Stimulated activated CD8-positive, alpha-beta memory T cell treated with anti-CD3 and anti-CD28 coated beads, Interleukin-15, amount 100 ng/mL, for 4 hours (primary cell): Measurements from ENCODE around the gene TLX1.

Experiments used
- DNase-seq, 2 donors: peaks; one replicate each; pipeline ENCODE4 v3.0.0-alpha.2; 2020; ENCODE audit warnings: low read depth in 2 of 2

Gene TLX1

DNA sequence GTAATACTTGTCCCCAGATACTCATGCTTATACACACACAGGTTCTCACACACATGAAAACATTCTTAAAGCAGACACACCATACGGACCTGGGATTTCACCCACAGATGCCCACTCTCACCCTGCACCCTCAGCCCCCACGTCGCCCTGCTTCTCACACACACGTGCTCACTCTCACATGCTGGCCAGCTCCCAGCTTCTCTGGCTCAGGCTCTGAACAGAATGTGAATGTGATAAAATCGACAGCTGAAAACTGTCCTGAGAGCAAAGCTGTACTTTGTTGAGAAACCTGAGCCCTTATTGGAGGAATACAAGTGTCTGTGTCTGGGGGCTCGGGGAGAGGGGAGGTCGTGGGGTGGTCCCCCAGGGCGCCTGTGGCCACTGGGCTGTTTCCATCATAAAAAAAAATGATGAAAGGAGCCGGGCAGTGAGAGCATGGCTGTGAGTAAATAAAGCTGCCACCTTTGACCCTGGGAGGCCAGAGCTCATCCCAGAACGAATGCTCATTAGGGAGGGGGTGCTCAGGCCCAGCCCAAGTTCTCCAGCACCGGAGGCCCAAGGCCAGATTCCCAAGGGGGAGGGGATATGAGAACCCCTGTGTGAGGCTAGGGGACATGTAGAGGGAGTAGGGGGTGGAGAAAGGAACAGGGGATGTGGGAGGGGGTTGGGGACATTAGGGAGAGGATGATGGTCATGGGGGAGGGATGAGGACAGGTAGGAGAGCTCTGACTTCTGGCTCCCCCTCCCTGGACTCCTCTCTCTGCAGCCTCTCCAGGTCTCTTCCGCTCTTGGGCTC, 18.1 kb upstream of the TLX1 start:
- DNase-seq = no peak

- DNase-seq = no peak
Measured at GRCh38 chr10:101113890-101114403, 17.2 kb upstream of the TLX1 start.

DNA sequence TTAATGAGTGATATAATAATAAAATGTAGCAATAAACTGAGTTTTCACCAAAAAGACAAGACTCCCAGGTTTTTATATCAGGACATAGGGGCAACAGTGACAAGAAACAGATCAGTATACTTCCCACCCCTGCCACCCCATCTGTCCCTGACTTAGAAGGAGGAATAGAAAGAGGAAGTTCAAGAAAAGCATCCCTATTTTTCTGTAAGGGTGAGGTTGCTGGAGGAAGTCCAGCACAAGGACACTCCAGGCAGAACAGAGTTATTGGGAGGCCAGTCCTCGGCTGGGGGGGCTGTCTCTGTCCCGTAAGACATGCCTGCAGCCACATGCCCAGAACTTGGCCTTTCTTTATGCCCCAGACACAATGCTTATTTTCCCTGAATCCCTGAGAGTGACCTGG, 16.5 kb upstream of the TLX1 start:
- DNase-seq = no peak

- DNase-seq = no peak
Measured at GRCh38 chr10:101116754-101117153, 14.3 kb upstream of the TLX1 start.

GRCh38 chr10:101118031-101118430, 13.1 kb upstream of the TLX1 start:
- DNase-seq = no peak

GRCh38 chr10:101120520-101120883, 10.6 kb upstream of the TLX1 start:
- DNase-seq = no peak

GRCh38 chr10:101120884-101121653, 10.0 kb upstream of the TLX1 start:
- DNase-seq = no peak

GRCh38 chr10:101121654-101122031, 9.5 kb upstream of the TLX1 start:
- DNase-seq = no peak

DNA sequence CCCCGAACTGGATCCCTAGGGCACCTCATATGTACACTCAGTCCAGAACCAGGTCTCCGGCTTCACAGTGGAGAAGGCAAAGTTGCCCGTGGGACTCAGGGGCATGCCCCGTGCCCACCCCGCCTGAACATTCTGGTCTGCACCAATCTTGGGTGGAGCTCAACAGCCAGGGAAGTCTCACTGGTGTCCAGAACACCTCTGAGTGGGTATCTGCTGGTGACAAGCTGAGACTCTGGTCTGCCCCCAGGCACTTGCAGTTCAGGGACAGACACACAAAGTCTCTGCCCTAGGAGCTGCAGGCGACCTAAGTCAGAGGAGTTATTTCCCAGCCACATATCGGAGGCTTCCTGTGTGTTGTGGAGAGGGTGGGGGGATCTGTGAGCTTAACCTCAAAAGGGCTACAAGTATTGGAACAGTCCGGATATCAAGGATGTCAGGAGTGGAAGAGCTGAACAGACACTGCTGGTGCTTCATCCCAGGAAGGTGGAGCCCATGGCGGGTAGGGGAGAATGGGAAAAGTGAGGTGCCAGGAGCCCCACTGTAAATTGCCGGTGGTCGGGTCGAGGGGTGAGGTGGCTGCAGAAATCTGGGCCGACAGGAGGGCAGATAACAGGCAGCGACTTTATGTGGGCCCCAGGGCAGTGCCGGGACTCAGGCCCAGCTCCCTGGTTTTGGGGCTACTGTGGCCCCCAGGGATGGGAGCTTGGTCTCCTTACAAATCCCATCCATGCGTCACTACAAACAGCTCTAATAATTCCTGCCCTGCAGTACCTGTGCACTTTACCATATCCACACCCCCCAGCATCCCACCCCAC, 8.6 kb upstream of the TLX1 start:
- no peak for DNase-seq

DNA sequence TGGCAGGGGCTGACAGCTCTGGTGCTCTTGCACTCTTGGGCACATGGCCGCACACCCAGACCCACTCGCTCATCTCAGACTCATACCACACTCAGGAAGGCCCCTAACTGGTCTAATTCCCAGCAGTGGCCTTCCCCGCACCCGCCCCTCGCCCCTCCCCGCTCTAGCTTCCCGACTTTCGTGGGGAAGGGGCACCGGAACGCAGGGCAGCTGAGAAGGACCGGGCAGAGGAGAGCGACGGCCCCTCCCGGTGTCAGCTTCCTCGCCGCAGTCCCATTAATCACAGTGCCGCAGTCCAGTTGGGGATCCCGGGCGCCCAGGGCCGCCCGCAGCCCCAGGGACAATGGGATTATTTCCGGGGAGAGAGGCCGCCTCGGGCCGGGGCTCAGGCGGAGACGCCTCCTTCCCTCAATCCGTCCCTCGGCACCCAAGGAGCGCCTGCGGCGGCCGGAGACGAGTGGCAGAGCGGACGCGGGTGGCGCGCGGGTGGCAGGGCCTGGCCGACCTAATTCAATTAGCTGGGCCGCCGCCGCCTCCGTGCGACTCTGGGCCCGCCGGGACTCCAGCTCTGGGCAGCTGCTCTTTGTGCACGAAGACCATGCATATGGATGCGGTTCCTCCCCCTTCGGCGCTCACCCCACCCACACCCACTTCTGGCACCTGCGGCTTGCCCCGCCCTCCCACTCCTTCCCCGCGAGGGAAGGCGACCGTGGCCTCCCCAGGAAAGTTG, 7.8 kb upstream of the TLX1 start:
- no peak for DNase-seq

- DNase-seq = no peak
Measured at GRCh38 chr10:101123815-101124617, 7.1 kb upstream of the TLX1 start.

GRCh38 chr10:101124933-101125332, 6.2 kb upstream of the TLX1 start:
- DNase-seq = no peak

GRCh38 chr10:101126684-101127628, 4.1 kb upstream of the TLX1 start:
- no peak for DNase-seq

- DNase-seq = no peak
Measured at GRCh38 chr10:101130141-101130540, 959 bp upstream of the TLX1 start.

DNA sequence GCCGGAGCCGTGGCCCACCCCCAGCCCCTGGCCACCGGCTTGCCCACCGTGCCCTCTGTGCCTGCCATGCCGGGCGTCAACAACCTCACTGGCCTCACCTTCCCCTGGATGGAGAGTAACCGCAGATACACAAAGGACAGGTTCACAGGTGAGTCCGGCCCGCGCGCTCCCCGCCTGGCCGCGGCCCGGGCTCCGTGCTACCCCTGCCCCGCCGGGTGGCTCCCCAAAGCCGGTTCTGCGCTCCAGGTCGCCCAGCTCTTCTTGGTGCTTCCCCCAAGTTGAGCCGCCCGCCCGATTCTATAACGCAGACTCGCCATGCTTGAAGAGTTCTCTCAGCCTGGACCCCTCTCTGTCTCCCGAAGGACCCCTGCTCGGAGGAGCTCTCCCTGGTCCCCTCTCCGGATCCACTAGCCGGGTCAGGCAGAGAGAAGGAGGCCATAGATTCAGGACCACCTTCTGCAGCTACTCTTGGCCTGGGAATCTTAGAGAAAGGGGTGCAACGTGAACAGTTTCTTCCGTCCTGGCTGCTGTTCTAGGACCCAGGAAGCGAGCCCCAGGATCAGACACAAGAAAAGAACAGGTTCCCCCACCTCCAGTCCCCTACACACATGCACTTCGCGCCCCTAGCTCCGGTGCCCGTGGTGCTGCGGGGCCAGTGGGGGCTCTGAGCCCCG, 999 bp downstream of the TLX1 start:
- DNase-seq = no peak

DNA sequence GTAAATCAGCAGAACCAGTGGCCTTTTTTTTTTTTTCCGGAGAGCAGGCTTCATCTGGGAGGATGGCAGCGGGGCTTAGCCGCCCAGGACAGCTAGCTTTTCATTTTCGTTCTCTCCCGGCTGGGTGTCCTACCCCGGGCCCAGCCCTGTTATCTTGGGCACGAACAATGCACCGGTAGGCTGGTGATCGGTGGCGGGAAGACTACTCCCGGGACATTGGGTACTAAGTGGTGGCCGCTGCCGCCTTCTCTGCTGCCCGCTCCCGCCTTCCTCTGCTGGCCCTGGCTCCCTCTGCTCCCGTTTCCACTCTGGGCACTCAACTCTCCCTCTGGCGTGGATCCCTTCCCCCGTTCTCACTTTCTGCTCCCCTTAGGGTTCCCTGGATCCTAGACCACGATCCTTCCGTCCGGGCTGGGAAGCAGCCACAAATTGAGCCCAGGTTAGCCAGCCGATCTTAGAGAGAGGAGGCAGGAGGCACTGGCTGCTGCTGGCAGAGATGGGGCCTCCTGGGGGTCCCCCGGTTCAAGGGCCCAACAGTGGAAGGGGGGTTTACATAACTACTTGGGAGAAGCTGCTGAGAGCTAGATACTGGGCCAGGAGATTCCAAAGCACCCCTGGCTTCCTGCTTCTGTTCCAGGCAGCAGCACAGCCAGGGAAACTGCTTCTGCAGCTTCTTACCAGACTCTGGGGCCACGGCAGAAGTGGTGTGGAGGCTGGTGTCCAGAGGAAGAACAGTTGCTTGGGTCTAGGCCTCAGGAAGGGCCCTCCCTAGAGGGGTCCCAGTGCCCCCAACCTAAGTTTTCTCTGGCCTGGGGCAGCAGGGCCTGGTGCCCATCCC, 1.8 kb downstream of the TLX1 start:
- DNase-seq = no peak

- no peak for DNase-seq
Measured at GRCh38 chr10:101133489-101134298, 2.6 kb downstream of the TLX1 start.
